Stromal cell of bone marrow (primary cell): Measurements from ENCODE around the gene SMG9.
A peak's percentile ranks its signal among the peaks of the same experiment; 100 is the strongest.

Experiments used
- DNase-seq: peaks from one replicate; pipeline ENCODE4 v3.0.0-alpha.2; 2012; ENCODE audit warnings: low read depth

The SMG9 gene

GRCh38 chr19:43724896-43725295 is 29.9 kb downstream of the SMG9 start:
- no peak for DNase-seq

GRCh38 chr19:43723588-43723987 is 31.2 kb downstream of the SMG9 start:
- no peak for DNase-seq

- no peak for DNase-seq
These were observed 33.2 kb downstream of the SMG9 start for GRCh38 chr19:43721469-43722048.

DNA sequence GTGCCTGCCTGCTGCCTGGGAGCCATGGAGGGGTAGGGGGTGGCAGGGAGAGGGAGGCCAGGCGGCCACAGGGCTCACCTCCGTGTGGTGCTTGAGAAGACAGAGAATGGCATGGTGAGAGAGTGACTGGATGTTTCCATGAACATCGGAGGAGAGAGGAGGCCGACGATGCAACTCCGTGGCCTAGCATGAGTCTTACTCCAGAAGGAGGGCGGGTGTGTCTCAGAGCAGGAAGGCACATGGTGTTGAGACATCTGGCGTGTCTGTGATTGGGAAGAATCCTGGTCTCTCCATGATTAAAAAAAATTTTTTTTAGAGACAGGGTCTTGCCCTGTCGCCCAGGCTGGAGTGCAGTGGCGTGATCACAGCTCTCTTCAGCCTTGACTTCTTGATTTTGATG is 33.8 kb downstream of the SMG9 start:
- no peak for DNase-seq

GRCh38 chr19:43719918-43720317 is 34.8 kb downstream of the SMG9 start:
- DNase-seq: no peak

- no peak for DNase-seq
These were observed 35.3 kb downstream of the SMG9 start for GRCh38 chr19:43719378-43719868.

GRCh38 chr19:43718627-43719377 is 36.0 kb downstream of the SMG9 start:
- no peak for DNase-seq

GRCh38 chr19:43715776-43716175 is 39.0 kb downstream of the SMG9 start, which contains the start of gene IRGC:
TSS of gene IRGC (plus strand) at chr19:43716076. CDS start at chr19:43718559, 2,483 bp downstream.
- no peak for DNase-seq

DNA sequence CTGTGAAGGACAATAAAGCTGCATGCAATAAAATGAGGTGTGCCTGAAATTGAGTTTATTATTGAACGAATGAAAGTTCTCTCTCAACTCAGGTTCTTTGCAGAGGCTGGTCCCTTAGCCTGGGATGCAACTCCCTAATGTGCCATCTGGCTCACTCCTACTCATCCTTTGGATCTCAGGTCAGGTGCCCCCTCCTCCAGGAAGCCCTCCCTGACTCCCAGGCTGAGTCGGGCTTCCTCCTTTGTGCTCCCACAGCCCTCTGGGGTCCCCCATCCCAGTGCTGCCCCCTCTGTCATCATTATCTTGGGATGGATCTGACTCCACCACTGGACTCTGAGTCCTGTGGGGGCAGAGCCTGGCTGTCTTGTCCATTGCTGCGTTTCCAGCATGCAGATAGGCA is 41.6 kb downstream of the SMG9 start:
- no peak for DNase-seq

- DNase-seq: no peak
These were observed 42.9 kb downstream of the SMG9 start for GRCh38 chr19:43711751-43712355.

DNA sequence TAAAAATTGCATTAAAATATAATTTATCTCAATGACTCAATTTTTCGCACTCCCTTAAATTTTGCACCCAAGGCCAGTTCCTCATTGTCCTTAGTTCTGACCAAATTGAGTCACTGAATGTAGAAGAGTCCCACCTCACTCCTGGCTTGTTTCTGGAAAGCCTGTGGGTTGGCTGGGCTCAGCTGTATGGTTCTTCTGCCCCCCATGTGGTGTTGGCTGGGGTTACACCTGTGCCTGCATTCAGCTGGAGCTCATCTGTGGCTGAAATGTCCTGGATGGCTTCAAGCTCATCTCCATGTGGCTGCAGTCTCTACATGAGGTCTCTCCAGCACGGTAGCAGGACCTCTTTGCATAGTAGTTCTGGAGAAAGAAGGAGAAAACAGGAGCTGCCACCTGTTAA is 46.0 kb downstream of the SMG9 start:
- no peak for DNase-seq

DNA sequence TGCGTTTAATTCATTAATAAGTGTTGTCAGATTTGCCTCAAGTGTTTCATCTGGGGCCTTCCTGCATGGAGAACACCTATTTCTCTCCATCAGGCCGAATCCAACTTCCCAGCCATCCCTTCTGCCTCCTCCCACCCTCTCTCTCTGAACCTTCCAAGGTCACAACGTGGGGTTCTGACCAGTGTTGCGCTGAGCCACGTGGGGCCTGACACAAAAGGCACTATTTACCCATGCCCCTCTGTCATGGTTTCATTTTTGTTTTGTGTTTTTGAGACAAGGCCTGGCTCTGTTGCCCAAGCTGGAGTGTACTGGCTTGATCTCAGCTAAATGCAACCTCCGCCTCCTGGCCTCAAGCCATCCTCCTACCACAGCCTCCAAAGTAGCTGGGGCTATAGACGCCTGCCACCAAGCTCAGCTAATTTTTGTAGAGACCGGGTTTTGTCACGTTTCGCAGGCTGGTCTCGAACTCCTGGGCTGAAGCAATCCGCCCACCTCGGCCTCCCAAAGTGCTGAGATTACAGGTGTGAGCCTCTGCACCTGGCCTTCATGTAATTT is 47.5 kb downstream of the SMG9 start:
- DNase-seq: no peak

GRCh38 chr19:43705729-43706128 is 49.0 kb downstream of the SMG9 start:
- no peak for DNase-seq

DNA sequence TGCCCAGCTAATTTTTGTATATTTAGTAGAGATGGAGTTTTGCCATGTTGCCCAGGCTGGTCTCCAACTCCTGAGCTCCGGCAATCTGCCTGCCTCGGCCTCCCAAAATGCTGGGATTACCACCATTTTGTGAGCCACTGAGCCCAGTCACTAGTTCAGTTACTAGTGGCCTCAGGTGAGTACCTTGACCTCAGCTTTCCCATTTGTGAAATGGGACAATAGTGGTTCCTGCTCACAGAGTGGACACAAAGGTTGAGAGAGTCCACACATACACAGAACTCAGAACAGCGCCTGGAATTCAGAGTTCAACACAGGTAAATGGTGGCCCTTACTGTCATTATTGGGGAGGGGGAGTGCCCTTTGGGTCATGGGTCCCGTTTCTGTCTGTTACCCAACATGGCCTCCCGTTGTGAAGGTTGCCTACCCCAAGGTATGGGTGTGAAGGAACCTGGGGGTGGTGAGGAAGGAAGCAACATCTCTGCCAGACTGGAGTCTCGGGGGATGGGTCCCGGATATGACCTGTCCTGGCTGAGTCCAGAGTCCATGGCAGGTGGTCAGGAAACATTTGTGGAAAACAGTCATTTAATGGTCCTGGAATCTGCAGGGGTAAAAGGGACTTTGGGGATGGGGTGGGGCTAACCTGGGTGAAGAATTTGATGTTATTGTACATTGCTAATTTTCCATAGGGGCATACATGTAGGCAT is 50.6 kb downstream of the SMG9 start:
- DNase-seq: no peak

GRCh38 chr19:43700395-43701000 is 54.3 kb downstream of the SMG9 start:
- peak; percentile 58 for DNase-seq

DNA sequence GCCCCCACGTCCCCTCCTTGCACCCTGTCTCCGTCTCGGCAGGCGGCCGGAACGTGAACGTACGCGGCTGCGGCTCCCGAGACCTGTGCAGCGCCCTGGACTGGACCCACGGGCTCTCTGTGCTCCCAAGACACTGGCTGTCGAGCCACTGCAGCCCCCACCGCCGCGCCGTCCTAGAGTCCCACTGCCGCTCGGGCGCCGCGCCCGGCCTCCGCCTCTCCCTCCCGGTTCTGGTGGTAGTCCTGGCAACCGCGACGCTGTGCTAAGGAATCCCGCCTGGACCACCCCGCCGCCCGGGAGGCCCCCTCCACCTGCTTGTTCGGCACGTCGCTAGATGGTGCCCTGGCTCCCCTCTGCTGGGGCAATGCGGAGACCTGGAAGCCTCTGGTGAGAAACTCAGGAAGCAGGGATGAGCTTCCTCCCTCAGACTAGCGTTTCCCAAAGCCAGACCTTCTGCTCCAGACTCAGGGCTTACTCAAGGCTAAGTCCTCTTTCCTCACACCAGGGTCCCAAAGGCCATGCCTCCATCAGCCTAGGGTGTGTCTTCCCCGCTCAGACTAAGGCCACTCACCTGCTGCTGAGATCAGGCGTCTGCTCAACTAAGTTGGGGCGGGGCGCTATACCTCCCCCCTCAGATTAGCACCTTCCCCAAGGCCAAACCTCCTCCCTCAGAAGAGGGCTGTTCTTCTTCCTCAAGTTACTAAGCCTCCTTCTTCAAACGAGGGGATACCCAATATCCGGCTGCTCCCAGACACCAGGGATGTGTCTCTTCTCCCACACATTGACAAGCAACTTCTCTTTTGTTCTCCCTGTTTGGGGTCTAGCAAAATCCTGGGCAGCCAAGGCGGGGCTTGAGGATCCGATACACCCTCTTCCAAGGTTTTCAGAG is 55.0 kb downstream of the SMG9 start:
- no peak for DNase-seq

DNA sequence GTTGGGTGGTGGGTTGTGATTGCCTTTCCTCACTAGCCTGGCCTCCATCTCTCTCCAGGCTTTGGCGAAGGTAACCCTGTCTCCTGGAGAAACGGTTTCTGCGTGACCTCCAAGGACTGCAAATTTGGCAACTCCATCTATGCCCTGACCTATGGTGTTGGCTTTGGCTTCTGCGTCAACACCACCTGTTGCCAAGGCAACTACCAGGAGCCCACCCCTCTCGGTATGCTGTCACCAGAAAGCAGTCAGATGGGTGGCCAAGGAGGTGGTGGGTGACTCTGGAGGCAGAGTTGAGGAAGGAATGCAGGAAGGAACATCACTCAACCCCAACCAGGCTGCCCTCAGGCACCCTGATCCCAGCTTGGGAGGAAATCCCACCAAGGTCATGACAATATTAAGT is 57.5 kb downstream of the SMG9 start:
- no peak for DNase-seq

GRCh38 chr19:43695985-43696704 is 58.6 kb downstream of the SMG9 start:
- DNase-seq: no peak

DNA sequence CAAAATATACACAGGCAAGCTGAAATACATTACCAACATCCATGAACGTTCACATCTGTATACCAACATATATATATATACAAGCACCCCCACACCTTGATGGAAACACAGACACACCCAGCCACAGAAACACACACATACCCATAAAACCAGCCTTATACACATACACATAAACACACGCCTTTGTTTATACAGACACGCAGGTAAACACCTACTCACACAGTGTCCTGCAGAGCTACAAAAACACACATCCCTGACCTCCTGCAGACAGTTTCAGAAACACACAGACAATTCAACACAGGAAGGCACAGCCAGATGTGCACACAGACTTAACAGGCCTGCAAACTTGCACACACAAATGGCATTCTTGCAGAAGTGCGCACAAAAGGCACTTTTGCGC is 60.2 kb downstream of the SMG9 start:
- DNase-seq: no peak

GRCh38 chr19:43692877-43693276 is 61.9 kb downstream of the SMG9 start:
- DNase-seq: no peak
